Cardiac fibroblast (primary cell): Measurements from ENCODE around the gene GID8.
A peak's percentile ranks its signal among the peaks of the same experiment; 100 is the strongest.

ENCODE experiments used
- DNase-seq, 2 donors: peaks; one replicate each; pipeline versions ENCODE4 v3.0.0 to v3.0.0-alpha.2; 2010; ENCODE audit warnings: low read depth in 2 of 2
- H3K4me3 ChIP-seq, 2 donors: replicated peaks in 1 of 2; 1 replicate in 1 of 2; 2 replicates in 1 of 2; pipeline ENCODE4 v1.5.1; 2011; ENCODE audit warnings: low read depth in 2 of 2, low read length in 2 of 2, mild to moderate bottlenecking in 2 of 2, moderate library complexity in 1 of 2
- CTCF ChIP-seq: IDR thresholded peaks from one replicate; pipeline ENCODE4 v1.5.1; 2011; ENCODE audit warnings: low read depth, mild to moderate bottlenecking, low read length, inconsistent platforms

The GID8 gene

GRCh38 chr20:62970307-62971210, 32.6 kb downstream of the GID8 start:
- DNase-seq, result no peak
- TF ChIP-seq CTCF, result no peak
- no peak overlapping the region for H3K4me3 ChIP-seq

GRCh38 chr20:62971211-62971949, 33.4 kb downstream of the GID8 start:
- DNase-seq, result no peak
- no peak overlapping the region for H3K4me3 ChIP-seq
- TF ChIP-seq CTCF, result no peak

- TF ChIP-seq CTCF, result peak; percentile 97
- peak; percentile 78 to 83 for DNase-seq
- H3K4me3 ChIP-seq, result peak overlapping the region; percentile 10 to 13
Measured at GRCh38 chr20:62971950-62972844, 34.2 kb downstream of the GID8 start.

GRCh38 chr20:62972845-62973745, 35.1 kb downstream of the GID8 start:
- H3K4me3 ChIP-seq, result peak overlapping the region in 1 of 2 donors; percentile 13
- DNase-seq, result no peak
- no peak for TF ChIP-seq CTCF

- DNase-seq, result no peak
- TF ChIP-seq CTCF, result no peak
- no peak overlapping the region for H3K4me3 ChIP-seq
Measured at GRCh38 chr20:62975251-62975760, 37.4 kb downstream of the GID8 start.
